HepG2 (cell line): ENCODE measurements around the gene HMG20B. TPM values are rescaled to one million over a fixed set of nuclear protein-coding genes. Genes with fewer than 3 reads are reported as not detected.

Experiments used
- ATF6 ChIP-seq: sonication (generic); formaldehyde crosslinking; conservative IDR thresholded peaks from 2 replicates; pipeline ENCODE4 v1.4.0; 2020; ENCODE audit warnings: missing genetic modification reagents
- DMAP1 ChIP-seq: IDR thresholded peaks from 2 replicates; pipeline ENCODE4 v1.6.1; 2016
- EEA1 ChIP-seq: sonication (generic); formaldehyde crosslinking; IDR thresholded peaks from 2 replicates; pipeline ENCODE4 v1.5.1; 2020; ENCODE audit warnings: mild to moderate bottlenecking, missing genetic modification reagents, borderline replicate concordance
- HNF1A ChIP-seq, 2 experiments: sonication (generic) in 1 of 2; formaldehyde crosslinking in 1 of 2; IDR thresholded peaks; 2 replicates each; pipeline versions ENCODE4 v1.4.0 to v1.6.1; 2016 to 2020; ENCODE audit warnings: borderline replicate concordance in 1 of 2, low read depth in 1 of 2, mild to moderate bottlenecking in 1 of 2, missing genetic modification reagents in 1 of 2
- KDM3A ChIP-seq: IDR thresholded peaks from 2 replicates; pipeline ENCODE4 v1.6.1; 2018; ENCODE audit warnings: low read depth, missing compliant biosample characterization
- MNT ChIP-seq: fragments of 450-650 bp; IDR thresholded peaks from 2 replicates; pipeline ENCODE4 v1.6.1; 2016
- RAD21 ChIP-seq: fragments of 450-650 bp; formaldehyde crosslinking; IDR thresholded peaks from 2 replicates; pipeline ENCODE4 v1.5.0; 2020; ENCODE audit warnings: mild to moderate bottlenecking
- SMARCE1 ChIP-seq: fragments of 450-650 bp; IDR thresholded peaks from 2 replicates; pipeline ENCODE4 v1.6.1; 2017; ENCODE audit warnings: borderline replicate concordance
- SOX5 ChIP-seq: IDR thresholded peaks from 2 replicates; pipeline ENCODE4 v1.6.1; 2016; ENCODE audit warnings: borderline replicate concordance
- ZFP91 ChIP-seq: sonication (generic); formaldehyde crosslinking; IDR thresholded peaks from 2 replicates; pipeline ENCODE4 v1.9.0; 2022; ENCODE audit warnings: missing genetic modification reagents, mild to moderate bottlenecking, borderline replicate concordance
- ZNF142 ChIP-seq: sonication (generic); formaldehyde crosslinking; IDR thresholded peaks from 2 replicates; pipeline ENCODE4 v1.4.0; 2020; ENCODE audit warnings: missing genetic modification reagents
- ZNF263 ChIP-seq: sonication (generic); formaldehyde crosslinking; IDR thresholded peaks from 2 replicates; pipeline ENCODE4 v1.4.0; 2020; ENCODE audit warnings: missing genetic modification reagents
- ZNF30 ChIP-seq: sonication (generic); formaldehyde crosslinking; IDR thresholded peaks from 2 replicates; pipeline ENCODE4 v1.5.0; 2020; ENCODE audit warnings: mild to moderate bottlenecking, missing genetic modification reagents
- ZSCAN20 ChIP-seq: sonication (generic); formaldehyde crosslinking; IDR thresholded peaks from 2 replicates; pipeline ENCODE4 v1.4.0; 2020; ENCODE audit warnings: missing genetic modification reagents, mild to moderate bottlenecking, borderline replicate concordance
- polyA plus RNA-seq, 8 experiments: library from polyadenylated mRNA; depleted of rRNA in 3 of 8; stranded (reverse) in 7 of 8; unstranded in 1 of 8; fragments of >200 nt; fragmentation: Illumina TruSeq in 4 of 8; extraction: Trizol in 4 of 8; gene quantifications; 2 replicates each; pipeline versions ENCODE4 v1.2.1 to v1.2.3, GENCODE V29; 2011 to 2016; ENCODE audit warnings: low read depth in 4 of 8, missing spikeins in 1 of 8, mixed read lengths in 1 of 8; ENCODE audit not compliant: insufficient read depth in 1 of 8
- total RNA-seq, 5 experiments: library from RNA; depleted of rRNA; stranded (reverse); fragments of >200 nt; fragmentation: Illumina TruSeq; extraction: Trizol; gene quantifications; 2 replicates each; pipeline ENCODE4 v1.2.3, GENCODE V29; 2016; ENCODE audit warnings: low read depth in 1 of 5

Gene HMG20B
- total and polyA plus RNA-seq, 2 of the 13 experiments (the other 11 are each of a cell fraction or from before 2014, with no cell fraction given): 23.9 to 29.2 TPM

- no peak for TF ChIP-seq HNF1A (IDR thresholded peaks at IDR 0.05; ENCODE audit: low read depth)
- 0 out of 2 replicates have a peak, but pooled peaks have one; percentile 14 for TF ChIP-seq HNF1A (CRISPR knock-in tag; IDR thresholded peaks at IDR 0.05; ENCODE audit: borderline replicate concordance)
- TF ChIP-seq ZNF142 (CRISPR knock-in tag): no peak
- no peak for TF ChIP-seq ZFP91 (CRISPR knock-in tag)
- TF ChIP-seq RAD21 (CRISPR knock-in tag): peak; percentile 40; the same call in 1 of the 2 replicates
- TF ChIP-seq SMARCE1: no peak
- no peak for TF ChIP-seq SOX5 (CRISPR knock-in tag)
- TF ChIP-seq EEA1 (CRISPR knock-in tag): no peak
- no peak for TF ChIP-seq DMAP1 (CRISPR knock-in tag)
- peak; percentile 50; the same call in 1 of the 2 replicates for TF ChIP-seq ZNF263 (CRISPR knock-in tag)
- TF ChIP-seq ZSCAN20 (CRISPR knock-in tag): no peak
- TF ChIP-seq ZNF30: no peak
- TF ChIP-seq ATF6 (CRISPR knock-in tag): no peak
- TF ChIP-seq MNT: no peak
- TF ChIP-seq KDM3A (CRISPR knock-in tag): no peak
Measured at GRCh38 chr19:3556978-3557460, 15.7 kb upstream of the HMG20B start (continued).
